Lung (tissue), 12 donors: Measurements from ENCODE around the gene CCDC33. TPM values are rescaled to one million over a fixed set of nuclear protein-coding genes. Genes with fewer than 3 reads are reported as not detected.

Experiments used
- ATAC-seq: fragments of 200-7000 bp; cut with Tn5 transposase; one replicate; pipeline ENCODE4 v1.9.1; 2020; ENCODE audit warnings: moderate number of reproducible peaks; ENCODE audit not compliant: insufficient read depth, low FRiP score
- DNase-seq, 3 donors: peaks; one replicate each; pipeline ENCODE4 v3.0.0-alpha.2; 2013 to 2017
- H3K27ac ChIP-seq, 2 donors: one replicate each; pipeline ENCODE4 v1.5.1; 2013; ENCODE audit warnings: mild to moderate bottlenecking in 2 of 2, moderate library complexity in 2 of 2, control low read depth in 1 of 2, inconsistent platforms in 1 of 2, low read depth in 1 of 2, low read length in 1 of 2
- H3K27me3 ChIP-seq, 3 donors: one replicate each; pipeline ENCODE4 v1.5.1; 2013; ENCODE audit warnings: low read length in 2 of 3; ENCODE audit not compliant: control insufficient read depth in 3 of 3, insufficient read depth in 3 of 3
- H3K36me3 ChIP-seq, 4 donors: one replicate each; pipeline ENCODE4 v1.5.1; 2013; ENCODE audit warnings: low read length in 4 of 4, mild to moderate bottlenecking in 1 of 4, moderate library complexity in 1 of 4; ENCODE audit not compliant: control insufficient read depth in 4 of 4, insufficient read depth in 4 of 4
- H3K4me1 ChIP-seq, 5 donors: one replicate each; pipeline ENCODE4 v1.5.1; 2013; ENCODE audit warnings: low read length in 5 of 5, mild to moderate bottlenecking in 2 of 5, moderate library complexity in 1 of 5; ENCODE audit not compliant: control insufficient read depth in 5 of 5, insufficient read depth in 5 of 5
- H3K4me3 ChIP-seq: one replicate; pipeline ENCODE4 v1.5.1; 2013; ENCODE audit warnings: mild to moderate bottlenecking, control low read depth, moderate library complexity
- H3K9ac ChIP-seq, 2 donors: one replicate each; pipeline ENCODE4 v1.5.1; 2013; ENCODE audit warnings: low read length in 2 of 2, control low read depth in 1 of 2; ENCODE audit not compliant: insufficient read depth in 1 of 2
- H3K9me3 ChIP-seq, 4 donors: one replicate each; pipeline ENCODE4 v1.5.1; 2013; ENCODE audit warnings: low read length in 3 of 4, mild to moderate bottlenecking in 1 of 4, moderate library complexity in 1 of 4; ENCODE audit not compliant: control insufficient read depth in 4 of 4, insufficient read depth in 3 of 4
- WGBS, 2 donors: extraction: QIAGEN DNeasy Blood & Tissue Kit; methylation state at CpG; one replicate each; pipeline ENCODE4 v1.1.7; 2013; 5-methylcytosine and 5-hydroxymethylcytosine counted together
- polyA plus RNA-seq, 2 donors: library from polyadenylated mRNA; stranded (reverse); fragments of 200-250 nt; gene quantifications; one replicate each; pipeline ENCODE4 v1.2.1, GENCODE V29; 2013
- total RNA-seq, 2 donors: library from RNA; depleted of rRNA in 1 of 2; stranded (reverse); fragments of >200 nt in 1 of 2; gene quantifications; one replicate each; pipeline ENCODE4 v1.2.1, GENCODE V29; 2014 to 2021
- TF ChIP-seq, protein P1 (sequence below): IDR thresholded peaks from 2 replicates; pipeline ENCODE4 v1.5.1; 2012; ENCODE audit warnings: mild to moderate bottlenecking; ENCODE audit errors: control extremely low read depth, extremely low read depth
- donor health status: control.
- donor health status: control.
- donor health status: Bipolar disorder and iron deficiency.
- donor health status: healthy.
- donor health status: DM: yes; HTN: yes; CAD: no.

Gene CCDC33
- total and polyA plus RNA-seq, 4 donors: 4.3 to 14.1 (median 9.1) TPM

GRCh38 chr15:74322558-74323180 lies 86.5 kb downstream of the CCDC33 start:
- no peaks in the 10 kb centered on the region for H3K36me3 ChIP-seq
- H3K9ac ChIP-seq: no peak overlapping the region
- H3K4me3 ChIP-seq: no peak overlapping the region
- H3K4me1 ChIP-seq: peaks cover 0 to 9% (median 0%) of the 10 kb centered on the region in 5 donors
- peaks cover 0 to 2% (median 0%) of the 10 kb centered on the region in 4 donors for H3K9me3 ChIP-seq
- peak; percentile 58 to 74 (median 71) for DNase-seq
- TF ChIP-seq, protein P1, sequence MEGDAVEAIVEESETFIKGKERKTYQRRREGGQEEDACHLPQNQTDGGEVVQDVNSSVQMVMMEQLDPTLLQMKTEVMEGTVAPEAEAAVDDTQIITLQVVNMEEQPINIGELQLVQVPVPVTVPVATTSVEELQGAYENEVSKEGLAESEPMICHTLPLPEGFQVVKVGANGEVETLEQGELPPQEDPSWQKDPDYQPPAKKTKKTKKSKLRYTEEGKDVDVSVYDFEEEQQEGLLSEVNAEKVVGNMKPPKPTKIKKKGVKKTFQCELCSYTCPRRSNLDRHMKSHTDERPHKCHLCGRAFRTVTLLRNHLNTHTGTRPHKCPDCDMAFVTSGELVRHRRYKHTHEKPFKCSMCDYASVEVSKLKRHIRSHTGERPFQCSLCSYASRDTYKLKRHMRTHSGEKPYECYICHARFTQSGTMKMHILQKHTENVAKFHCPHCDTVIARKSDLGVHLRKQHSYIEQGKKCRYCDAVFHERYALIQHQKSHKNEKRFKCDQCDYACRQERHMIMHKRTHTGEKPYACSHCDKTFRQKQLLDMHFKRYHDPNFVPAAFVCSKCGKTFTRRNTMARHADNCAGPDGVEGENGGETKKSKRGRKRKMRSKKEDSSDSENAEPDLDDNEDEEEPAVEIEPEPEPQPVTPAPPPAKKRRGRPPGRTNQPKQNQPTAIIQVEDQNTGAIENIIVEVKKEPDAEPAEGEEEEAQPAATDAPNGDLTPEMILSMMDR: peak; percentile 66
- ATAC-seq: no peak
- no peaks in the 10 kb centered on the region for H3K27me3 ChIP-seq
- WGBS, 2 donors: 29 to 32% methylated on average over 4 to 6 of the region's 6 CpGs
- H3K27ac ChIP-seq: no peak overlapping the region

DNA sequence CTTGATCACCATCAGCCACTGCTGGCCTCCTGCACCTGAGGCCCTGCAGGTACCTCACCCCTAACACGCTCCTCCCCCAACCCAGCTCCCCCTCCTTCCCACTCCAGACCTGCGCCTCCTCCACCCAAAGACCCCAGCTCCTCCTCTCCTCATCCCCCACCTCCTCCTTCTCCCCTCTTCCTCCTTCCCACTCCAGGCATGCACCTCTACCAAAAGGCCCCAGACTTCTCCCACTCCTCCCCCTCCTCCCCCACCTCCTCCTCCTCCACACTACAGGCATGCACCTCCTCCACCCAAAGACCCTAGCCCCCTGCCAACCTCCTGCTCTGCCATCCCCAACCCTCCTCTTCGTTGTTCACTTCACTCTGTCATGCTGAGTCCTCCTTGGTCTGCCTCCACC lies 88.6 kb downstream of the CCDC33 start:
- no peak for DNase-seq
- H3K27ac ChIP-seq: no peak overlapping the region
- no peaks in the 10 kb centered on the region for H3K4me1 ChIP-seq
- no peaks in the 10 kb centered on the region for H3K27me3 ChIP-seq
- ATAC-seq: no peak
- 74 to 83% methylated on average over 3 of the region's 3 CpGs for WGBS, 2 donors
- no peak overlapping the region for H3K9ac ChIP-seq
- no peaks in the 10 kb centered on the region for H3K36me3 ChIP-seq
- H3K4me3 ChIP-seq: no peak overlapping the region
- peaks cover 0 to 2% (median 0%) of the 10 kb centered on the region in 4 donors for H3K9me3 ChIP-seq
- TF ChIP-seq, protein P1: no peak

- no peaks in the 10 kb centered on the region for H3K27me3 ChIP-seq
- H3K9ac ChIP-seq: no peak overlapping the region
- 58 to 69% methylated on average over 4 of the region's 4 CpGs for WGBS, 2 donors
- H3K36me3 ChIP-seq: no peaks in the 10 kb centered on the region
- H3K27ac ChIP-seq: no peak overlapping the region
- TF ChIP-seq, protein P1: no peak
- DNase-seq (peak in 1 of 3 donors; percentile 55), ATAC-seq (no peak)
- no peaks in the 10 kb centered on the region for H3K4me1 ChIP-seq
- peaks cover 0 to under 1% (median 0%) of the 10 kb centered on the region in 4 donors for H3K9me3 ChIP-seq
- no peak overlapping the region for H3K4me3 ChIP-seq
Measured at GRCh38 chr15:74326746-74327145, 90.6 kb downstream of the CCDC33 start.

DNA sequence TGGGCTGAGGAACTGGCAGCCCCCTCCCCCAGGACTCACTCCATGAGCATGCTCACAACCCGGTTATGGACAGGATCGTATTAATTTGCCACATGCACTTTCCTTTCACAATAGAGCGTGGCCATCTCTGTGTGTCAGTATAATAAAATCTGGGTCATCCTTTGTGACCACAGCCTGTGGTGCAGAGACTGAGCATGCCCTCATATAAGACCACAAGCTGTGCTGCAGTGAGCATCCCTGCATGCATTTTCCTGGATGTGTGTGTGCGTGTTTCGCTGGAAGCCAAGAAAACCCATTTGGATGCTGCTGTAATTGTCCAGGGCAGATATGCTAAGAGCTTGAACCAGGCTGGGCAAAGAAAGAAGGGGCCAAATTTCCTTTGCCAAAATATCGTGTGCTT lies 91.6 kb downstream of the CCDC33 start:
- H3K9ac ChIP-seq: no peak overlapping the region
- H3K4me3 ChIP-seq: no peak overlapping the region
- H3K4me1 ChIP-seq: no peaks in the 10 kb centered on the region
- no peaks in the 10 kb centered on the region for H3K36me3 ChIP-seq
- 81 to 88% methylated on average over 6 of the region's 6 CpGs for WGBS, 2 donors
- ATAC-seq (no peak), DNase-seq (no peak)
- no peak overlapping the region for H3K27ac ChIP-seq
- H3K9me3 ChIP-seq: no peaks in the 10 kb centered on the region
- TF ChIP-seq, protein P1: no peak
- no peaks in the 10 kb centered on the region for H3K27me3 ChIP-seq
